ENCODE measurements around the gene SLIT3. TPM values are rescaled to one million over a fixed set of nuclear protein-coding genes. Genes with fewer than 3 reads are reported as not detected.

Gene SLIT3
- total and polyA plus RNA-seq, 2 experiments from 2014 or later: 0.59 to 0.71 TPM

DNA sequence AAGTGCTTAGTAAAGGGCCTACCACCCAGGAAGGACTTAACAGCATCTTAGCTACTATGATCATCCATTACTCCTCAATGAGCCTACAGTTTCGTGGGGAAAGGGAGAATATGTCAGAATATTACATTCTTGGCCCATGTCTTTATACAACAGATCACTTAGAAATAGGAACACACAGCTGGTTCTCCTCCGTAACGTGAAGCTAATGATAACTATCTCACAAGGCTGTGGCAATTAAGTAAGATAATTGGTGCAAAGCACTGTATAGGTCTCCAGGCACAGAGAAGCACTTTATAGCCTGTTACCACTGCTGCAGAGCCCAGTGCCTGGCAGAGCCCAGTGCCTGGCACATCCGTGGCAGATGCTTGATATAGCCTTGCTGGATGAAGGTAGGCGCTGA is 347.6 kb downstream of the SLIT3 start (continued):
- TF ChIP-seq, protein P1, sequence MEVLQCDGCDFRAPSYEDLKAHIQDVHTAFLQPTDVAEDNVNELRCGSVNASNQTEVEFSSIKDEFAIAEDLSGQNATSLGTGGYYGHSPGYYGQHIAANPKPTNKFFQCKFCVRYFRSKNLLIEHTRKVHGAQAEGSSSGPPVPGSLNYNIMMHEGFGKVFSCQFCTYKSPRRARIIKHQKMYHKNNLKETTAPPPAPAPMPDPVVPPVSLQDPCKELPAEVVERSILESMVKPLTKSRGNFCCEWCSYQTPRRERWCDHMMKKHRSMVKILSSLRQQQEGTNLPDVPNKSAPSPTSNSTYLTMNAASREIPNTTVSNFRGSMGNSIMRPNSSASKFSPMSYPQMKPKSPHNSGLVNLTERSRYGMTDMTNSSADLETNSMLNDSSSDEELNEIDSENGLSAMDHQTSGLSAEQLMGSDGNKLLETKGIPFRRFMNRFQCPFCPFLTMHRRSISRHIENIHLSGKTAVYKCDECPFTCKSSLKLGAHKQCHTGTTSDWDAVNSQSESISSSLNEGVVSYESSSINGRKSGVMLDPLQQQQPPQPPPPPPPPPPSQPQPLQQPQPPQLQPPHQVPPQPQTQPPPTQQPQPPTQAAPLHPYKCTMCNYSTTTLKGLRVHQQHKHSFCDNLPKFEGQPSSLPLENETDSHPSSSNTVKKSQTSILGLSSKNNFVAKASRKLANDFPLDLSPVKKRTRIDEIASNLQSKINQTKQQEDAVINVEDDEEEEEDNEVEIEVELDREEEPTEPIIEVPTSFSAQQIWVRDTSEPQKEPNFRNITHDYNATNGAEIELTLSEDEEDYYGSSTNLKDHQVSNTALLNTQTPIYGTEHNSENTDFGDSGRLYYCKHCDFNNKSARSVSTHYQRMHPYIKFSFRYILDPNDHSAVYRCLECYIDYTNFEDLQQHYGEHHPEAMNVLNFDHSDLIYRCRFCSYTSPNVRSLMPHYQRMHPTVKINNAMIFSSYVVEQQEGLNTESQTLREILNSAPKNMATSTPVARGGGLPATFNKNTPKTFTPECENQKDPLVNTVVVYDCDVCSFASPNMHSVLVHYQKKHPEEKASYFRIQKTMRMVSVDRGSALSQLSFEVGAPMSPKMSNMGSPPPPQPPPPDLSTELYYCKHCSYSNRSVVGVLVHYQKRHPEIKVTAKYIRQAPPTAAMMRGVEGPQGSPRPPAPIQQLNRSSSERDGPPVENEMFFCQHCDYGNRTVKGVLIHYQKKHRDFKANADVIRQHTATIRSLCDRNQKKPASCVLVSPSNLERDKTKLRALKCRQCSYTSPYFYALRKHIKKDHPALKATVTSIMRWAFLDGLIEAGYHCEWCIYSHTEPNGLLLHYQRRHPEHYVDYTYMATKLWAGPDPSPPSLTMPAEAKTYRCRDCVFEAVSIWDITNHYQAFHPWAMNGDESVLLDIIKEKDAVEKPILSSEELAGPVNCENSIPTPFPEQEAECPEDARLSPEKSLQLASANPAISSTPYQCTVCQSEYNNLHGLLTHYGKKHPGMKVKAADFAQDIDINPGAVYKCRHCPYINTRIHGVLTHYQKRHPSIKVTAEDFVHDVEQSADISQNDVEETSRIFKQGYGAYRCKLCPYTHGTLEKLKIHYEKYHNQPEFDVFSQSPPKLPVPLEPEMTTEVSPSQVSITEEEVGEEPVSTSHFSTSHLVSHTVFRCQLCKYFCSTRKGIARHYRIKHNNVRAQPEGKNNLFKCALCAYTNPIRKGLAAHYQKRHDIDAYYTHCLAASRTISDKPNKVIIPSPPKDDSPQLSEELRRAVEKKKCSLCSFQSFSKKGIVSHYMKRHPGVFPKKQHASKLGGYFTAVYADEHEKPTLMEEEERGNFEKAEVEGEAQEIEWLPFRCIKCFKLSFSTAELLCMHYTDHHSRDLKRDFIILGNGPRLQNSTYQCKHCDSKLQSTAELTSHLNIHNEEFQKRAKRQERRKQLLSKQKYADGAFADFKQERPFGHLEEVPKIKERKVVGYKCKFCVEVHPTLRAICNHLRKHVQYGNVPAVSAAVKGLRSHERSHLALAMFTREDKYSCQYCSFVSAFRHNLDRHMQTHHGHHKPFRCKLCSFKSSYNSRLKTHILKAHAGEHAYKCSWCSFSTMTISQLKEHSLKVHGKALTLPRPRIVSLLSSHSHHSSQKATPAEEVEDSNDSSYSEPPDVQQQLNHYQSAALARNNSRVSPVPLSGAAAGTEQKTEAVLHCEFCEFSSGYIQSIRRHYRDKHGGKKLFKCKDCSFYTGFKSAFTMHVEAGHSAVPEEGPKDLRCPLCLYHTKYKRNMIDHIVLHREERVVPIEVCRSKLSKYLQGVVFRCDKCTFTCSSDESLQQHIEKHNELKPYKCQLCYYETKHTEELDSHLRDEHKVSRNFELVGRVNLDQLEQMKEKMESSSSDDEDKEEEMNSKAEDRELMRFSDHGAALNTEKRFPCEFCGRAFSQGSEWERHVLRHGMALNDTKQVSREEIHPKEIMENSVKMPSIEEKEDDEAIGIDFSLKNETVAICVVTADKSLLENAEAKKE (CRISPR knock-in tag; IDR thresholded peaks at IDR 0.05): no peak
- no peak for TF ChIP-seq NANOG (IDR thresholded peaks at IDR 0.05; ENCODE audit: borderline replicate concordance)
- TF ChIP-seq STAT1 (IDR thresholded peaks at IDR 0.05; ENCODE audit: unreplicated experiment): no peak

DNA sequence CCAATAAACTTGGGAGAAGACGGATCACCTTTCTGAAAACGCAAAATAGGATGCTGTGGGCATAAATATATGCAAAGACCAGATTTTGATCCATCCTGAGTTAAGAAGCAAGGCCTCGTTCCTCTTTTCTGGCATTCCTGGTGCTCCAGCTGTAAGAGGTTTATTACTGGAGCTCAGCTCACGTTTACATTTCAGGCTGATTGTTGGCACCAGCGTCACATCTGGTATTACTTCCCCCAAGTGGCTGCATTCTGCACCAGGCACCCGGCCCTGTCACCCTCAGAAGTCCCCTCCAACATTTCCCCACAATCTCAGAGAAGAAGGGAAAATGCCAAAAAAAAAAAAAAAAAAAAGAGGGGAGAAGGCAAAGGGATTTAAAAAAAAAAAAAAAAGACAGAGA is 348.7 kb downstream of the SLIT3 start:
- ATAC-seq (no peak), DNase-seq (ENCODE audit: low spot score) (no peak)
- no peaks in the 10 kb centered on the region for H3K79me2 ChIP-seq (replicated peaks; ENCODE audit: insufficient read depth)
- H3K27ac ChIP-seq (ENCODE audit: low read depth): no peak overlapping the region
- H3K9me2 ChIP-seq (ENCODE audit: insufficient read depth): no peaks in the 10 kb centered on the region
- Mint-ChIP-seq H3K27ac (no peak overlapping the region), H3K4me3 (no peak overlapping the region), H3K36me3 (ENCODE audit: low read depth) (no peaks in the 10 kb centered on the region), H3K9me3 (no peaks in the 10 kb centered on the region), H3K4me1 (peaks cover 6% of the 10 kb centered on the region; the same call in 2 of the 3 replicates), H3K27me3 (ENCODE audit: insufficient read depth, low read depth, poor library complexity) (peaks cover 1% of the 10 kb centered on the region)
- H3K4me1 ChIP-seq (ENCODE audit: insufficient read depth): no peaks in the 10 kb centered on the region
- peaks cover 4% of the 10 kb centered on the region; the same call in 1 of the 2 replicates for H4K20me1 ChIP-seq (replicated peaks; ENCODE audit: insufficient read depth)
- H3K4me2 ChIP-seq: no peak overlapping the region
- TF ChIP-seq, protein P2, sequence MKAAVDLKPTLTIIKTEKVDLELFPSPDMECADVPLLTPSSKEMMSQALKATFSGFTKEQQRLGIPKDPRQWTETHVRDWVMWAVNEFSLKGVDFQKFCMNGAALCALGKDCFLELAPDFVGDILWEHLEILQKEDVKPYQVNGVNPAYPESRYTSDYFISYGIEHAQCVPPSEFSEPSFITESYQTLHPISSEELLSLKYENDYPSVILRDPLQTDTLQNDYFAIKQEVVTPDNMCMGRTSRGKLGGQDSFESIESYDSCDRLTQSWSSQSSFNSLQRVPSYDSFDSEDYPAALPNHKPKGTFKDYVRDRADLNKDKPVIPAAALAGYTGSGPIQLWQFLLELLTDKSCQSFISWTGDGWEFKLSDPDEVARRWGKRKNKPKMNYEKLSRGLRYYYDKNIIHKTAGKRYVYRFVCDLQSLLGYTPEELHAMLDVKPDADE (IDR thresholded peaks at IDR 0.05): no peak
- H3F3A ChIP-seq (replicated peaks; ENCODE audit: low read depth): no peaks in the 10 kb centered on the region
- H3K36me3 ChIP-seq (ENCODE audit: insufficient read depth): no peaks in the 10 kb centered on the region
- H3K27me3 ChIP-seq (ENCODE audit: insufficient read depth): no peaks in the 10 kb centered on the region
- H3K4me3 ChIP-seq: no peak overlapping the region
- H2AFZ ChIP-seq: no peak overlapping the region

All from GM23338 (cell line).